HG03159 (cell line): ENCODE results near the gene RUFY3.
A peak's percentile ranks its signal among the peaks of the same experiment; 100 is the strongest.
"Not testable (repeated sequence)": the region's sequence is repeated elsewhere in the genome, so short reads cannot be mapped to it uniquely, and the experiment has no call there.

Experiments used
- ATAC-seq: cut with Tn5 transposase; IDR thresholded peaks from one replicate; pipeline ENCODE4 v1.9.1; 2021; ENCODE audit warnings: mild to moderate bottlenecking, moderate library complexity; ENCODE audit not compliant: unreplicated experiment

RUFY3 gene

DNA sequence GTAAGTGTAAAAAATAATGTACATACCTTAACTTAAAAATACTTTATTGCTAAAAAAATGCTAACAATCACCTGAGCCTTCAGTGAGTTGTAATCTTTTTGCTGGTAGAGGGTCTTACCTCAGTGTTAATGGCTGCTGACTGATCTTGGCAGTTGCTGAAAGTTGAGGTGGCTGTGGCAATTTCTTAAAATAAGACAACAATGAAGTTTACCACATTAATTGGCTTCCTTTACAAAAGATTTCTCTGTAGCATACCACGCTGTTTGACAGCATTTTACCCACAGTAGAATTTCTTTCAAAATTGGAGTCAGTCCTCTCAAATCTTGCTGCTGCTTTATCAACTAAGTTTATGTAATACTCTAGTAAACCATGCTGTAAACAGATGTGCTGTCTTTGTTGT, 47.6 kb downstream of the RUFY3 start:
- not testable (repeated sequence) for ATAC-seq

- ATAC-seq = peak; percentile 78
Observed at GRCh38 chr4:70772929-70773555, 51.3 kb downstream of the RUFY3 start.

- ATAC-seq = no peak
Observed at GRCh38 chr4:70778888-70779422, 57.2 kb downstream of the RUFY3 start.

DNA sequence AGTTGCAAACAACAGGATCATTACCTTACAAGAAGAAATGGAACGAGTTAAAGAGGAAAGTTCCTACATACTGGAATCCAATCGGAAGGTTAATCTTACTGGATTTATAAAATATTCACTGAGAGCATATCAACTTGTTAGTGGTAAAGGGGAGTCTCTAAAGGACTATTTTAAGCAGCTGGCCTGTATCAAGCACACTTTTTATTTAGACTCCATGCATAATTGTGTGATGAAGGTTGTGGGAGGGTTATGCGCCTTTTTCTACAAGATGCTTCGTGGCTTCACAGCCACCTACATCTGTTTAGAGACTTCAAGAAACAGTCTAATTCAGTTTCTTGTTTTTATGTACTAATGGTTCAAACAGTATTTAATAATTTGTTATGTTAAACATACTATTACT, 61.3 kb downstream of the RUFY3 start:
- no peak for ATAC-seq

GRCh38 chr4:70787496-70787895, 65.7 kb downstream of the RUFY3 start:
- ATAC-seq = no peak

GRCh38 chr4:70788733-70789132, 67.0 kb downstream of the RUFY3 start:
- ATAC-seq = no peak

DNA sequence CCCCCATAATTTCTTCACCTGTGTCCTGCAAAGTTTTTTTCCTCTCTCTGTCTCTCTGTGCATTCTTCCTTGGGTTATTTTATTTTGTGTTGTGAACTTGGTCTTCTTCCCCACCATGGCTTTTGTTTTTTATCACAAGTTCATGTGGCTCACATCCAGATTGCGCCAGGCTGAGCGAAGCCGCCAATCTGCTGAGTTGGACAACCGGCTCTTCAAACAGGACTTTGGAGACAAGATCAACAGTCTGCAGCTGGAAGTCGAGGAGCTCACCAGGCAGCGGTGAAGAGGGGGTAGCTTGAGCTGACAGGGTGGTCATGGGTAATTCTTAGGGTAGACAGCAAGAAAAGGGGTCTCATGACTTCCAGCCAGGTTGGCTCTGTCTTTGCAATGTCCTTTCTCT, 71.9 kb downstream of the RUFY3 start:
- ATAC-seq = no peak

DNA sequence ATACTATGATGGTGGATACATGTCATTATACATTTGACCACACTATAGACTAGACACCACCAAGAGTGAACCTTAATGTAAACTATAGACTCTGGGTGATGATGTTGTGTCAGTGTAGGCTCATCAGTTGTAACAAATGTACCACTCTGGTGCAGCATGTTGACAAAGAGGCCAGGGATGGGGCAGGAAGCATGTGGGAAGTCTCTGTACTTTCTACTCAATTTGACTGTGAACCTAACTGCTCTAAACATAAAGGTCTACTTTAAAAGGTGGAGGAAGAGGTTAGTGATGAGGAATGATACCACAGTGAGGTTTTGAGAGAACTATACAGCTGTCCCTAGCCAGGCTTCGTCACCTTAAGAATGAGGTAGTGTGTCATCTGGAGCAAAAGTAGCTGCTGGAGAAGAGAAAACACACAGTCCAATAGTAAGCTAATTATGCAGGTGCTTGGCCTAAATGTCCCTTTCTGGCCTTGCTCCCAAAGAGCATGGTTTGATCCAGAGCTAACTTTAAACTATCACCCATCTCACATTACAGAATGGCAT, 79.6 kb downstream of the RUFY3 start:
- no peak for ATAC-seq

GRCh38 chr4:70802928-70803580, 81.3 kb downstream of the RUFY3 start:
- ATAC-seq = no peak

- no peak for ATAC-seq
Observed at GRCh38 chr4:70808151-70808550, 86.4 kb downstream of the RUFY3 start.

DNA sequence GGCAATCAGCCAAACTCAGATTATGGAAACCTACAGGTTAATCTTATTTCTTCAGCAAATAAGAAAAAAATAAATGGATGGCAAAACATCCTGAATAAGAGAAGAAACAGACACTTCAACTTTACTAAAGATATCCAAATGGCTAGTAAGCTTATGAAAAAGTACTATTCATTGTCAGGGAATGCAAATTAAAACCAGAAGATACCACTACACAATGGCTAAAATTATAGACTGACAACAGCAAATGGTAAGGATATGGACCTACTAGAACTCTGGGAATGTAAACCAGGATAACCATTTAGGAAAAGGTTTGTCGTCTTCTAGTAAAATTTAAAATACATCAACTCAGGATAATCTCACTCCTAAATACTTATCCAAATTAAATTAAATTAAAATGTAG, 93.6 kb downstream of the RUFY3 start:
- ATAC-seq = no peak

- no peak for ATAC-seq
Observed at GRCh38 chr4:70816894-70817293, 95.1 kb downstream of the RUFY3 start.

- ATAC-seq = peak; percentile 54
Observed at GRCh38 chr4:70818173-70818855, 96.5 kb downstream of the RUFY3 start.

- ATAC-seq = no peak
Observed at GRCh38 chr4:70818921-70819320, 97.2 kb downstream of the RUFY3 start.

- no peak for ATAC-seq
Observed at GRCh38 chr4:70829015-70829414, 107.3 kb downstream of the RUFY3 start.

DNA sequence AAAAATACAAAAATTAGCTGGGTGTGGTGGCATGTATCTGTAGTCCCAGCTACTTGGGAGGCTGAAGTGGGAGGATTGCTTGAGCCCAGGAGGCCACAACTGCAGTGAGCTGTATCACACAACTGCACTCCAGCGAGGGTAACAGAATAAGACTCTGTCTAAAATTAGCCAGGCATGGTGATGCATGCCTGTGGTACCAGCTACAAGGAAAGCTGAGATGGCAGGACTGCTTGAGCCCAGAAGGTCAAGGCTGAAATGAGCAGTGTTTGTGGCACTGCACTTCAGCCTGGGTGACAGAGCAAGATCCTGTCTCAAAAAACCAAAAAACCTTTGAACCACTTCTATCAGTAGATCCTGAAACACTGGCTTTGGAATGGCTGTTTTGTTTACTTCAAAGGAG, 107.7 kb downstream of the RUFY3 start:
- no peak for ATAC-seq

DNA sequence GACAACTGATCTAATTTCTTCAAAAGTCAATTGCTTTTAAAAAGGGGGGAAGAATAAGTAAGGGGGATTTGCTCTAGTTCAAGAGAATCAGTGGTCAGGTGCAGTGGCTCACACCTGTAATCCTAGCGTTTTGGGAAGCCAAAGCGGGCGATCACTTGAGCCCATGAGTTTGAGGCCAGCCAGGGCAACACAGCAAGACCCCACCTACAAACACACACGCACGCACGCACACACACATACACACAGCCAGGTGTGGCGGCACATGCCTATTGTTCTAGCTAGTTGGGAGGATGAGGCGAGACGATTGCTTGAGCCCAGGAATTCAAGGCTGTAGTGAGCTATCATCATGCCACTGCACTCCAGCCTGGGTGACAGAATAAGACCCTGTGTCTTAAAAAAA, 108.3 kb downstream of the RUFY3 start:
- no peak for ATAC-seq

DNA sequence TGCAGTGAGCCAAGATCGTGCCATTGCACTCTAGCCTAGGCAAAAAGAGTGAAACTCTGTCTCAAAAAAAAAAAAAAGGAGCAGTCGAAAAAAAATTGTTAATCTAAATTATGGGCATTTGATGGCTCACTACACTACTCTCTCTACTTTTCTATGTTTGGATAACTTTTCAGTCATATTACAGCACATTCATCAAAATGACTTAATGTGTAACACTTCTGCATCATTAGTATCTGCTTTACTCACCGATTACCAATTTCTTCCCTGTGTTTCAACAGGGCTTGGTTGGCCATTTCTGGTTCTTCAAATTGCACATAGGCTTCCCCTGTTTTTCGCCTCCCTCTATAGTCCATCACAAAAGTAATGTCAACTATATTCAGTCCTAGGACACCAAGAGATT, 109.5 kb downstream of the RUFY3 start:
- no peak for ATAC-seq

GRCh38 chr4:70833675-70834074, 111.9 kb downstream of the RUFY3 start:
- ATAC-seq = no peak

DNA sequence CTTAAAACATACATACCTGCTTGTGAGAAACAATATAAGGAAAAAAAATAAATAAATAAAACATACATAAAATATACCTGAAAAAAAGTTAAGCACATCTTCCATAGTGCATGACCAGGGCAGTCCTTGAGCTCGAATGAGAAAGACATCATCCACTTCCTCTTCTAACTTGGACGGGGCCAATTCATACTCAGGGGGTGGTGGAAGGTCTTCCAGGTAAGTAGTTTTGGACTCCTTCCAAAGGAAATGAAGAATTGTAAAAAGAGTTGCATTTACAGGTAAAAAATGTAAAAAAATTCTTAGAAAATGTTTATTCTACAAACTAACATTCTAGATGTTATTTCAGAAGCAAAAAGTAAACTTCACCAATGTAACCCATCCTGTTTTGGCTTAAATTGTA, 114.3 kb downstream of the RUFY3 start:
- no peak for ATAC-seq

DNA sequence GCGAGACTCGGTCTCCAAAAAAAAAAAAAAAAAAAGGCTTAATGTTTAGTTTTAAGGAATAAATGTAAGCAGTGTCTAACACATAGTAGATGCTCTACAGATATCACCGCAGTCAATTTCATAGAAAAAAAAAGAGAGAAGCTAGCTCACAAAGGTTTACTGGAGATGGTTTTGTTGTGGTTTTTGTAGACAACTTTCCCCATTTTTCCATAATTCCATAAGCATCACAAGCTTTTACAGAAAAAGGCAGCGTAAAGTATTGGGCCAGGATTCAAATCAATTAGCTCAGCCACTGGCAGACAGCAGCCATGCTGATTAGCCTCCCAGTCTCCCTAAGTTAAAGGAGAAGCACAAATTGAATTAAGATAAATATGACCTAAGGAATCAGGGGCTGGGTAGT, 116.4 kb downstream of the RUFY3 start:
- no peak for ATAC-seq
